Upper lobe of left lung (tissue), 6 donors: ENCODE results near the gene PGP. TPM values are rescaled to one million over a fixed set of nuclear protein-coding genes. Genes with fewer than 3 reads are reported as not detected.
"Not testable (repeated sequence)": the region's sequence is repeated elsewhere in the genome, so short reads cannot be mapped to it uniquely, and the experiment has no call there.

Source experiments
- ATAC-seq, 2 donors: fragments of 200-7000 bp; cut with Tn5 transposase; one replicate each; pipeline ENCODE4 v1.9.1; 2022; ENCODE audit warnings: mild to moderate bottlenecking in 2 of 2, moderate library complexity in 2 of 2; ENCODE audit not compliant: low FRiP score in 2 of 2
- DNase-seq, 2 donors: peaks; one replicate each; pipeline ENCODE4 v3.0.0-alpha.2; 2019 to 2020
- H3K27ac ChIP-seq, 4 donors: fragments of 200-600 bp; sonication (generic); one replicate each; pipeline ENCODE4 v1.5.1; 2016 to 2019
- H3K27me3 ChIP-seq, 4 donors: fragments of 200-600 bp; sonication (generic); one replicate each; pipeline ENCODE4 v1.5.1; 2017 to 2019
- H3K36me3 ChIP-seq, 4 donors: fragments of 200-600 bp; sonication (generic); one replicate each; pipeline ENCODE4 v1.5.1; 2016 to 2019
- H3K4me1 ChIP-seq, 4 donors: fragments of 200-600 bp; sonication (generic); one replicate each; pipeline ENCODE4 v1.5.1; 2018 to 2019
- H3K4me3 ChIP-seq, 4 donors: fragments of 200-600 bp; sonication (generic); one replicate each; pipeline ENCODE4 v1.5.1; 2017 to 2019; ENCODE audit warnings: mild to moderate bottlenecking in 2 of 4, moderate library complexity in 1 of 4
- H3K9me3 ChIP-seq, 4 donors: fragments of 200-600 bp; sonication (generic); one replicate each; pipeline ENCODE4 v1.5.1; 2018 to 2019
- EP300 ChIP-seq, 4 donors: sonication (generic); formaldehyde crosslinking; IDR thresholded peaks; one replicate each; pipeline ENCODE4 v1.5.1; 2017; ENCODE audit warnings: antibody characterized with exemption in 4 of 4, control low read depth in 2 of 4
- POLR2A ChIP-seq, 4 donors: fragments of 450-650 bp; IDR thresholded peaks; one replicate each; pipeline ENCODE4 v1.5.1; 2016 to 2017; ENCODE audit warnings: antibody characterized with exemption in 4 of 4, mild to moderate bottlenecking in 2 of 4
- POLR2AphosphoS5 ChIP-seq, 2 donors: sonication (generic); formaldehyde crosslinking; IDR thresholded peaks; one replicate each; pipeline ENCODE4 v1.5.1; 2017; ENCODE audit warnings: antibody characterized with exemption in 2 of 2
- WGBS, 2 donors: methylation state at CpG; one replicate each; pipeline ENCODE4 v1.1.5; 2017 to 2018; 5-methylcytosine and 5-hydroxymethylcytosine counted together
- total RNA-seq, 6 donors: library from RNA; depleted of rRNA in 4 of 6; stranded (reverse); fragments of >200 nt in 4 of 6; gene quantifications; one replicate each; pipeline versions ENCODE4 v1.1.0 to v1.2.1, GENCODE V29; 2016 to 2021
- TF ChIP-seq, protein P1 (sequence below), 6 experiments: fragments of 450-650 bp in 4 of 6; fragments of 200-600 bp in 2 of 6; sonication (generic) in 2 of 6; IDR thresholded peaks; one replicate each; pipeline ENCODE4 v1.5.1; 2016 to 2019; ENCODE audit warnings: antibody characterized with exemption in 6 of 6
- donor health status: DM: no; HTN: no; CAD: no; lungs with moderate emphysema.
- donor health status: DM: no; HTN: yes; CAD: no; lungs with severe emphysema.

PGP gene, protein sequence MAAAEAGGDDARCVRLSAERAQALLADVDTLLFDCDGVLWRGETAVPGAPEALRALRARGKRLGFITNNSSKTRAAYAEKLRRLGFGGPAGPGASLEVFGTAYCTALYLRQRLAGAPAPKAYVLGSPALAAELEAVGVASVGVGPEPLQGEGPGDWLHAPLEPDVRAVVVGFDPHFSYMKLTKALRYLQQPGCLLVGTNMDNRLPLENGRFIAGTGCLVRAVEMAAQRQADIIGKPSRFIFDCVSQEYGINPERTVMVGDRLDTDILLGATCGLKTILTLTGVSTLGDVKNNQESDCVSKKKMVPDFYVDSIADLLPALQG
- total RNA-seq, result 10 to 100 TPM; 18.6 to 32.5 (median 21.7) TPM

DNA sequence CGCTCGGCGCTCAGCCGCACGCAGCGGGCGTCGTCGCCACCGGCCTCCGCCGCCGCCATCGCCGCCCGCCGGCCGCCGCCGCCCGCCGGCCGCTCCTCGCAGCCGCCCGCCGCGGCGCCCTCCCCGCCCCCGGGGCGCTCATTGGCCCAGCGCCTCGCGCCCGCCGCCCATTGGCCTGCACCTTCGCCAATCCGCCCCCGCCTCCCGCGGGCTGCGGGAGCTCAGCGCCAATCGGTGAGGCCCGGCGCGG lies at the start of gene PGP:
TSS of gene PGP (minus strand) at position 122 of the 250 bp plus-strand sequence. CDS start at position 59, 63 bp downstream.
- TF ChIP-seq POLR2AphosphoS5 (IDR thresholded peaks at IDR 0.05), result no peak
- TF ChIP-seq, protein P1, sequence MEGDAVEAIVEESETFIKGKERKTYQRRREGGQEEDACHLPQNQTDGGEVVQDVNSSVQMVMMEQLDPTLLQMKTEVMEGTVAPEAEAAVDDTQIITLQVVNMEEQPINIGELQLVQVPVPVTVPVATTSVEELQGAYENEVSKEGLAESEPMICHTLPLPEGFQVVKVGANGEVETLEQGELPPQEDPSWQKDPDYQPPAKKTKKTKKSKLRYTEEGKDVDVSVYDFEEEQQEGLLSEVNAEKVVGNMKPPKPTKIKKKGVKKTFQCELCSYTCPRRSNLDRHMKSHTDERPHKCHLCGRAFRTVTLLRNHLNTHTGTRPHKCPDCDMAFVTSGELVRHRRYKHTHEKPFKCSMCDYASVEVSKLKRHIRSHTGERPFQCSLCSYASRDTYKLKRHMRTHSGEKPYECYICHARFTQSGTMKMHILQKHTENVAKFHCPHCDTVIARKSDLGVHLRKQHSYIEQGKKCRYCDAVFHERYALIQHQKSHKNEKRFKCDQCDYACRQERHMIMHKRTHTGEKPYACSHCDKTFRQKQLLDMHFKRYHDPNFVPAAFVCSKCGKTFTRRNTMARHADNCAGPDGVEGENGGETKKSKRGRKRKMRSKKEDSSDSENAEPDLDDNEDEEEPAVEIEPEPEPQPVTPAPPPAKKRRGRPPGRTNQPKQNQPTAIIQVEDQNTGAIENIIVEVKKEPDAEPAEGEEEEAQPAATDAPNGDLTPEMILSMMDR (IDR thresholded peaks at IDR 0.05), result peak in 2 of 6 experiments; percentile 22 to 47
- no peak for TF ChIP-seq EP300 (IDR thresholded peaks at IDR 0.05)
- TF ChIP-seq POLR2A (IDR thresholded peaks at IDR 0.05), result no peak
- ATAC-seq (peak; percentile 95 to 96), DNase-seq (no peak)
- Histone ChIP-seq H3K9me3 (no peaks in the 10 kb centered on the region), H3K27me3 (no peaks in the 10 kb centered on the region), H3K27ac (peak within 1 kb of the TSS; percentile 87 to 93 (median 90)), H3K4me3 (peak within 1 kb of the TSS; percentile 92 to 97 (median 96)), H3K4me1 (peaks cover 31 to 37% (median 34%) of the 10 kb centered on the region in 4 donors), H3K36me3 (peaks cover 0 to 13% (median 2%) of the 10 kb centered on the region in 4 donors)
- WGBS, 2 donors, result 0% methylated on average over 19 of the region's 48 CpGs; no CpG with 5 or more reads in 1 of the 2 donors

DNA sequence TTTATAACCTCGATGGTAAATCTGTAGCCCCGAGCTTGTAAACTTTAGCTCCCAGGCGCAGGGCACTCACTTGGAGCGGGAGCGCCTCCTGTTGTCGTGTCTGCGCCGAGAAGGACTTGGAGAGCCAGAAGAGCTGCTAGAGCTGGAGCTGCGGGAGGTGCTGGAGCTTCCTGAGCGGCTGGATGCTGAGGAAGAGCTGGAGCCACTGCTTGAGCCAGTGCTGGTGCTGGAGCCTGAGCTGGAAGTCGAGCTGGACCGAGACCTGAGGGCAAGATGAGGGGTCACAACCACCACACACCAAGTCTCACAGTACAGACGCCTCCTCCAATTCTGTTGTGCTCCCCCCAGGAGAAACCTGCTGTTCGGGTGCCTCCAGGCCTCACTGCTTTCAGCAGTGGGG lies 48.4 kb upstream of the PGP start:
- not testable (repeated sequence) for ATAC-seq, H3K9me3 ChIP-seq, H3K27me3 ChIP-seq, H3K4me3 ChIP-seq, H3K27ac ChIP-seq, DNase-seq
- peaks cover 37 to 63% (median 58%) of the 10 kb centered on the region in 4 donors for H3K36me3 ChIP-seq
- WGBS, 2 donors, result 84 to 90% methylated on average over 9 to 14 of the region's 14 CpGs
- H3K4me1 ChIP-seq, result peaks cover 12 to 31% (median 19%) of the 10 kb centered on the region in 4 donors

DNA sequence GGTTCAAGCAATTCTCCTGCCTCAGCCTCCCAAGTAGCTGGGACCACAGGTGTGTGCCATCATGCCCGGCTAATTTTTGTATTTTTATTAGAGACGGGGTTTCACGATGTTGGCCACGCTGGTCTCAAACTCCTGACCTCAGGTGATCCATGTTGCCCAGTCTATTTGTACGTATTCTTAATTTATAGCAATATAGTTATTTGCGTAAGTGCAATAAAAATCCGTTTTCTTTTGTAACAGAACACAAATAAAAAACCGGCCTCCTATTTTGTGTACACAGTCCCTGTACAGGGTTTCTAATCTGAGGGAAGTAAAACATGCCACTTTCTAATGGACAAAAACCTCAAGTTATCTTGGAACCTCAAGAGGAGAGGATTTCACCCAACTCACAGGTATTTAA lies 45.6 kb upstream of the PGP start:
- no peak overlapping the region for H3K27ac ChIP-seq
- TF ChIP-seq POLR2AphosphoS5 (IDR thresholded peaks at IDR 0.05), result no peak
- H3K4me3 ChIP-seq, result no peak overlapping the region
- H3K4me1 ChIP-seq, result peaks cover 0 to 11% (median 4%) of the 10 kb centered on the region in 4 donors
- H3K27me3 ChIP-seq, result no peaks in the 10 kb centered on the region
- H3K36me3 ChIP-seq, result peaks cover 54 to 91% (median 86%) of the 10 kb centered on the region in 4 donors
- DNase-seq (no peak), ATAC-seq (no peak)
- 97% methylated on average over 8 of the region's 8 CpGs for WGBS, 2 donors
- no peaks in the 10 kb centered on the region for H3K9me3 ChIP-seq

DNA sequence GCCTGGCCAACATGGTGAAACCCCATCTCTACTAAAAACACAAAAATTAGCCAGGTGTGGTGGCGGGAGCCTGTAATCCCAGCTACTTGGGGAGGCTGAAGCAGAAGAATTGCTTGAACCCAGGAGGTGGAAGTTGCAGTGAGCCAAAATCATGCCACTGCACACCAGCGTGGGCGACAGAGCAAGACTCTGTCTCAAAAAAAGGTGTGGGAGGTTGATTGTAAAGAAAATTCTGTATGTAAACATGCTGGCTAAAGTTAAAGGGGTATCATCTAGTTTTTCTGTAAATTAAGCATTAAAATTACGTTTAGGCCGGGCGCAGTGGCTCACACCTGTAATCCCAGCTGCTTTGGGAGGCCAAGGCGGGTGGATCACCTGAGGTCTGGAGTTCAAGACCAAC lies 43.9 kb upstream of the PGP start:
- H3K9me3 ChIP-seq, H3K27me3 ChIP-seq, H3K4me3 ChIP-seq, ATAC-seq, H3K27ac ChIP-seq, DNase-seq, H3K4me1 ChIP-seq: not testable (repeated sequence)
- H3K36me3 ChIP-seq, result peaks cover 61 to 100% (median 94%) of the 10 kb centered on the region in 4 donors
- WGBS, 2 donors, result 96 to 97% methylated on average over 7 of the region's 7 CpGs

DNA sequence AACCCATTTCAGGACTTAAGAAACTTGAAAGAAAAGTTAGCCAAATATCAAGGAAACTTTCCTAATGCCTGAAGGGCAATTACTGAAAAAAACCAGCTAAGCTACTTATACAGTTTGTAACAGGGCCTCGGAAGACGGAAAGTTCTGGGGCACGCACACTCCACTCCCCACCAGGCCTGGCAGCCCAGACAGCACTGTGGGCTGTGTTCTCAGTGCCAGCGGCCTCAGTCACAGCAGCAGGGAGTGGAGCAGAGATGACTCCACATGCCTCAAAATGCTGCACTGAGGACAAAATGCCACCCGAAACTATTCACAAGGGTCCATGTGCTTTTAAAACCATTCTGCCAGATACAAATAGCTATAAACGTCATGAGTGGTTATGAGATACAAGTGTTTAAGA lies 43.1 kb upstream of the PGP start:
- no peak for TF ChIP-seq POLR2A (IDR thresholded peaks at IDR 0.05)
- Histone ChIP-seq H3K4me1 (no peaks in the 10 kb centered on the region), H3K9me3 (no peaks in the 10 kb centered on the region), H3K4me3 (no peak overlapping the region), H3K27ac (no peak overlapping the region), H3K36me3 (peaks cover 54 to 100% (median 92%) of the 10 kb centered on the region in 4 donors), H3K27me3 (no peaks in the 10 kb centered on the region)
- DNase-seq (no peak), ATAC-seq (no peak)
- 91 to 98% methylated on average over 6 of the region's 6 CpGs for WGBS, 2 donors

DNA sequence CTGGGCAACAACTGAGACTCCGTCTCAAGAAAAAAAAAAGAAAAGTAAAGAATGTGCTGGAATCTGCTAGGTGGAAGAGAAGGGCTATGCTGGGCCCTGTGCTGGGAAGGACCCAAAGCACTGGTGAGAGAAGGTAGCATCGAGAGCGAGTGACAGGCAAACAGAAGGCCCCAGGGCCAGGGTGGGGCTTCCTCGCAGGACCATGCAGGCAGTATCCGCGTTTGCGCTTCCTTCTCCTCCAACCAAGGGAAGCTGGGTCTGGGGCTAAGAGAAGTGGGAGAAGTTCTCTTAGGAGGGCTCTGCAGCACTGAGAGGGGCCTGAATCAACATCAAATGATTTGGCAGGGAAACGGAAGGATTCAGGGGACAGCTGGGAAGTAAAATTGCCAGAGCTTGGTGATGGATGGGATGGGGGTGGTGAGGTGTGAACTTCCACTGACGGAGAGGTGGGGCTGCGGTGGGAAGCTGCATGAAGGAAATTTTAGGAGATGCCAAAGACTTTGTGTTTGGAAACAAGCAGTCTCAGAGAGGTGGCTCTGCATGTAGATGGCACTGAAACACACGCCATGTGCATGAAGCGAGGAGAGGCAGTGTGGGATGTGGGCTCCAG lies 42.0 kb upstream of the PGP start:
- H3K27ac ChIP-seq, result no peak overlapping the region
- TF ChIP-seq EP300 (IDR thresholded peaks at IDR 0.05), result no peak
- no peak for TF ChIP-seq POLR2A (IDR thresholded peaks at IDR 0.05)
- TF ChIP-seq POLR2AphosphoS5 (IDR thresholded peaks at IDR 0.05), result no peak
- TF ChIP-seq, protein P1 (IDR thresholded peaks at IDR 0.05), result no peak
- 86 to 90% methylated on average over 12 of the region's 12 CpGs for WGBS, 2 donors
- no peak overlapping the region for H3K4me3 ChIP-seq
- peaks cover 6 to 9% (median 7%) of the 10 kb centered on the region in 4 donors for H3K4me1 ChIP-seq
- H3K9me3 ChIP-seq, result no peaks in the 10 kb centered on the region
- H3K27me3 ChIP-seq, result no peaks in the 10 kb centered on the region
- no peak for DNase-seq
- H3K36me3 ChIP-seq, result peaks cover 44 to 90% (median 82%) of the 10 kb centered on the region in 4 donors
- ATAC-seq, result no peak

DNA sequence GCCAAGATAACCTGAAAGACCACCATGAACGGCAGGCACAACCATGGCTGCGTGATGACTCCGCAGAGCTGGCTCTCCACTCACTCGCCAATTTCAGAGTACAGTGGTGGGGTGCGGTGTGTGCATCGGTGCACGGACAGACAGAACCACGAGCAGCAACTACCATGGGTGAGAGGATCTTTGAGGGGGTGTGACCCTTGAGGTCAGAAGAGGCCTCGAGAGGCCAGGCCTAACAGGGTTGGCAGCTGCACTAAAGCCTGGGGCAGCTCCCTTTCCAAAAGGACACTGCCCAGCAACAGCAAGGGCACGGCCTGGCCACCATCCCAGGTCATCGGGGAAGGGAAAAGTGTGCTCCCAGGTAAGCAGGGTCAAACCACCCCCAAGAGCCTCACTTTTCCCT lies 38.7 kb upstream of the PGP start:
- H3K36me3 ChIP-seq, result peaks cover 31 to 57% (median 52%) of the 10 kb centered on the region in 4 donors
- 88% methylated on average over 11 of the region's 11 CpGs for WGBS, 2 donors
- no peaks in the 10 kb centered on the region for H3K27me3 ChIP-seq
- TF ChIP-seq POLR2AphosphoS5 (IDR thresholded peaks at IDR 0.05) (no peak), POLR2A (IDR thresholded peaks at IDR 0.05) (no peak), EP300 (IDR thresholded peaks at IDR 0.05) (no peak)
- TF ChIP-seq, protein P1 (IDR thresholded peaks at IDR 0.05), result no peak
- no peak overlapping the region for H3K27ac ChIP-seq
- ATAC-seq (no peak), DNase-seq (no peak)
- no peak overlapping the region for H3K4me3 ChIP-seq
- peaks cover 16 to 22% (median 18%) of the 10 kb centered on the region in 4 donors for H3K4me1 ChIP-seq
- no peaks in the 10 kb centered on the region for H3K9me3 ChIP-seq
